ENCODE data around the gene STK25.

Gene STK25

DNA sequence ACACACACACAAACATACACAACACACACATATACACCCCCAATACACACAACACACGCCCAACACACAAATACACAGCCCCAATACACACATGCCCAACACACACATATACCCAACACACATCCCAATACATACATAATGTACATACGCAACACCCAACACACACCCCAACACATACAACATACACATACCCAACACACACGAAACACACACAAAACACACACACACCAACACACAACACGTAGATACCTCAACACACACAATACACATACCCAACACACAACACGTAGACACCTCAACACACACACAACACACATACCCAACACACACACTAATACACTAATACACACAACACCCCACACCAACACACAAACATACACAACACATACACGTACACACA lies 8.9 kb upstream of the STK25 start (continued):
- TF ChIP-seq, protein P1, sequence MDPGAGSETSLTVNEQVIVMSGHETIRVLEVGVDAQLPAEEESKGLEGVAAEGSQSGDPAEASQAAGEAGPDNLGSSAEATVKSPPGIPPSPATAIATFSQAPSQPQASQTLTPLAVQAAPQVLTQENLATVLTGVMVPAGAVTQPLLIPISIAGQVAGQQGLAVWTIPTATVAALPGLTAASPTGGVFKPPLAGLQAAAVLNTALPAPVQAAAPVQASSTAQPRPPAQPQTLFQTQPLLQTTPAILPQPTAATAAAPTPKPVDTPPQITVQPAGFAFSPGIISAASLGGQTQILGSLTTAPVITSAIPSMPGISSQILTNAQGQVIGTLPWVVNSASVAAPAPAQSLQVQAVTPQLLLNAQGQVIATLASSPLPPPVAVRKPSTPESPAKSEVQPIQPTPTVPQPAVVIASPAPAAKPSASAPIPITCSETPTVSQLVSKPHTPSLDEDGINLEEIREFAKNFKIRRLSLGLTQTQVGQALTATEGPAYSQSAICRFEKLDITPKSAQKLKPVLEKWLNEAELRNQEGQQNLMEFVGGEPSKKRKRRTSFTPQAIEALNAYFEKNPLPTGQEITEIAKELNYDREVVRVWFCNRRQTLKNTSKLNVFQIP (CRISPR knock-in tag; IDR thresholded peaks at IDR 0.05; ENCODE audit: borderline replicate concordance, low read depth): no peak
- TF ChIP-seq, protein P2, sequence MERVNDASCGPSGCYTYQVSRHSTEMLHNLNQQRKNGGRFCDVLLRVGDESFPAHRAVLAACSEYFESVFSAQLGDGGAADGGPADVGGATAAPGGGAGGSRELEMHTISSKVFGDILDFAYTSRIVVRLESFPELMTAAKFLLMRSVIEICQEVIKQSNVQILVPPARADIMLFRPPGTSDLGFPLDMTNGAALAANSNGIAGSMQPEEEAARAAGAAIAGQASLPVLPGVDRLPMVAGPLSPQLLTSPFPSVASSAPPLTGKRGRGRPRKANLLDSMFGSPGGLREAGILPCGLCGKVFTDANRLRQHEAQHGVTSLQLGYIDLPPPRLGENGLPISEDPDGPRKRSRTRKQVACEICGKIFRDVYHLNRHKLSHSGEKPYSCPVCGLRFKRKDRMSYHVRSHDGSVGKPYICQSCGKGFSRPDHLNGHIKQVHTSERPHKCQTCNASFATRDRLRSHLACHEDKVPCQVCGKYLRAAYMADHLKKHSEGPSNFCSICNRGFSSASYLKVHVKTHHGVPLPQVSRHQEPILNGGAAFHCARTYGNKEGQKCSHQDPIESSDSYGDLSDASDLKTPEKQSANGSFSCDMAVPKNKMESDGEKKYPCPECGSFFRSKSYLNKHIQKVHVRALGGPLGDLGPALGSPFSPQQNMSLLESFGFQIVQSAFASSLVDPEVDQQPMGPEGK (CRISPR knock-in tag; IDR thresholded peaks at IDR 0.05; ENCODE audit: borderline replicate concordance): no peak
- TF ChIP-seq CSDC2 (CRISPR knock-in tag; IDR thresholded peaks at IDR 0.05): no peak
- TF ChIP-seq ZNF565 (CRISPR knock-in tag; conservative IDR thresholded peaks at IDR 0.05; ENCODE audit: low read depth): no peak
- TF ChIP-seq CREB5 (CRISPR knock-in tag; IDR thresholded peaks at IDR 0.05; ENCODE audit: low read depth): no peak
- TF ChIP-seq PPARA (CRISPR knock-in tag; IDR thresholded peaks at IDR 0.05; ENCODE audit: borderline replicate concordance): no peak
- no peak for TF ChIP-seq ZNF8 (CRISPR knock-in tag; IDR thresholded peaks at IDR 0.05)

DNA sequence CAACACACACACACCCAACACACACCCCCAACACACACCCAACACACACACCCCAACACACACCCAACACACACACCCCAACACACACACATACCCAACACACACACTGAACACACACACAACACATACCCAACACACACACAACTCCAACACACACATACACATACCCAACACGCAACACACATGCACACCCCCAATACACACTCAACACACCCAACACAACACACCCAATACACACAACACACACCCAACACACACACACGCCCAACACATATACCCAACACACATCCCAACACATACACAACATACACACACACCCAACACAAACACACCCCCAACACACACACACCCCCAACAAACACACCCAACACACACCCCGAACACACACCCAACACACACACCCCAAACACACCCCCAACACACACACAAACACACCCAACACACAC lies 8.2 kb upstream of the STK25 start:
- no peak for TF ChIP-seq ZNF565 (CRISPR knock-in tag; conservative IDR thresholded peaks at IDR 0.05; ENCODE audit: low read depth)
- no peak for TF ChIP-seq ESRRG (CRISPR knock-in tag; IDR thresholded peaks at IDR 0.05)
- TF ChIP-seq BACH2 (CRISPR knock-in tag; IDR thresholded peaks at IDR 0.05; ENCODE audit: borderline replicate concordance): no peak
- no peak for TF ChIP-seq ZFP3 (CRISPR knock-in tag; IDR thresholded peaks at IDR 0.05)
- no peak for TF ChIP-seq ZNF8 (CRISPR knock-in tag; IDR thresholded peaks at IDR 0.05)
- TF ChIP-seq, protein P1 (CRISPR knock-in tag; IDR thresholded peaks at IDR 0.05; ENCODE audit: borderline replicate concordance, low read depth): no peak
- no peak for TF ChIP-seq CSDC2 (CRISPR knock-in tag; IDR thresholded peaks at IDR 0.05)
- no peak for TF ChIP-seq ZFP30 (CRISPR knock-in tag; IDR thresholded peaks at IDR 0.05)
- no peak for TF ChIP-seq ISL1 (CRISPR knock-in tag; IDR thresholded peaks at IDR 0.05)
- no peak for TF ChIP-seq CSRNP3 (CRISPR knock-in tag; IDR thresholded peaks at IDR 0.05)
- no peak for TF ChIP-seq TSHZ2 (CRISPR knock-in tag; IDR thresholded peaks at IDR 0.05)

GRCh38 chr2:241514986-241515737 lies 6.8 kb upstream of the STK25 start:
- no peak for ATAC-seq
- no peak for TF ChIP-seq ZFP30 (CRISPR knock-in tag; IDR thresholded peaks at IDR 0.05)
- no peak for TF ChIP-seq BACH2 (CRISPR knock-in tag; IDR thresholded peaks at IDR 0.05; ENCODE audit: borderline replicate concordance)
- no peak for TF ChIP-seq CREB5 (CRISPR knock-in tag; IDR thresholded peaks at IDR 0.05; ENCODE audit: low read depth)
- TF ChIP-seq TOX (CRISPR knock-in tag; IDR thresholded peaks at IDR 0.05; ENCODE audit: borderline replicate concordance): no peak
- TF ChIP-seq TSHZ2 (CRISPR knock-in tag; IDR thresholded peaks at IDR 0.05): no peak
- TF ChIP-seq, protein P1 (CRISPR knock-in tag; IDR thresholded peaks at IDR 0.05; ENCODE audit: borderline replicate concordance, low read depth): no peak
- TF ChIP-seq ISL1 (CRISPR knock-in tag; IDR thresholded peaks at IDR 0.05): no peak
- TF ChIP-seq TCF4 (CRISPR knock-in tag; IDR thresholded peaks at IDR 0.05; ENCODE audit: borderline replicate concordance): no peak
- TF ChIP-seq ZNF565 (CRISPR knock-in tag; conservative IDR thresholded peaks at IDR 0.05; ENCODE audit: low read depth): no peak

More for the DNA sequence above, 8.2 kb upstream of the STK25 start:
- no peak for ATAC-seq
